Erythroblast (primary cell): ENCODE data around the gene ASPDH.

ENCODE experiments used
- GATA1 ChIP-seq: IDR thresholded peaks from 2 replicates; pipeline ENCODE4 v1.6.1; 2011; ENCODE audit warnings: low read depth, mild to moderate bottlenecking, control low read depth, low read length, moderate library complexity
- POLR2A ChIP-seq: IDR thresholded peaks from 2 replicates; pipeline ENCODE4 v1.6.1; 2011; ENCODE audit warnings: mild to moderate bottlenecking, low read length

GRCh38 chr19:50547385-50548190 is 33.9 kb upstream of the ASPDH start:
- no peak for TF ChIP-seq POLR2A
- TF ChIP-seq GATA1 = no peak
